NCI-H446 (cell line): ENCODE measurements around the gene ASAP2.
A peak's percentile ranks its signal among the peaks of the same experiment; 100 is the strongest.

Experiments
- DNase-seq, 2 experiments: peaks; one replicate each; lab custom pipeline; 2025; lab: John Stamatoyannopoulos, UW

Gene ASAP2

DNA sequence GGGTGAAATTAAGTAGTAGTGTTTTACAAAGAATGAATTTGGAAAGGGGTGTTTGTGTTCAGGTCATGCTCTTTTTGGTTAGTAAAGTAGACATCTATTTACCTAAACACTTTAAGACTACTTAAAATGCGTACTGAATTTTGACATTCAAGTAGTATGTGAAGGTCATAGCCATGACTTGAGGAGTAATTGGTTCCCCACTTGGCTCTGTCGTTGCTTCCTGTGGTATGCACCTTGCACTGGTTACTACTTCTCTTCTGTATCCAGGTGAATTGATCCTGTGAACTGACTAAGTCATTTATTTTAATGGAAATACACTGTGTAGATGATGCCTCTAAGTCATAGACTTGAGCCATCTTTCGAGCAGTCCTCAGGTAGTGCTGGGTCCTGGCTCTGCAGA is 118.8 kb downstream of the ASAP2 start:
- no peak for DNase-seq

DNA sequence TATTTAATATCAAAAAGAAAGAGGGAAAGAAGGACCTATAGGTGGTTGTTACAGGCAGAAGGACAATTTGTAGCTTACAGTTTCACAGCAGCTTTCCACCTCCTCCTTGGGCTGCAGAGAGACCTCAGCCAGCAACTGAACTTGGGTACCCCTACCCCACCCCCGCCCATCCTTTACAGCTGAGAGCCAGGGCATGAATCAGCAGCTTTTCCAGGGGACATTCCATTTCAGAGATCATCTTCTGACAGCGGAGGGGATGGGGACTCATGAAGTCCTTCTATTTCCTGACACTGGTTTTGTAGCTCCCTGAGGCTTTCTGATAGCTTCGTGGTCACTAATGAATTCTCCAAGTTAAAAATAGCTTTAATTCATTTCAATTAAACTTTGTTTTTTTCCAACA is 120.4 kb downstream of the ASAP2 start:
- no peak for DNase-seq

DNA sequence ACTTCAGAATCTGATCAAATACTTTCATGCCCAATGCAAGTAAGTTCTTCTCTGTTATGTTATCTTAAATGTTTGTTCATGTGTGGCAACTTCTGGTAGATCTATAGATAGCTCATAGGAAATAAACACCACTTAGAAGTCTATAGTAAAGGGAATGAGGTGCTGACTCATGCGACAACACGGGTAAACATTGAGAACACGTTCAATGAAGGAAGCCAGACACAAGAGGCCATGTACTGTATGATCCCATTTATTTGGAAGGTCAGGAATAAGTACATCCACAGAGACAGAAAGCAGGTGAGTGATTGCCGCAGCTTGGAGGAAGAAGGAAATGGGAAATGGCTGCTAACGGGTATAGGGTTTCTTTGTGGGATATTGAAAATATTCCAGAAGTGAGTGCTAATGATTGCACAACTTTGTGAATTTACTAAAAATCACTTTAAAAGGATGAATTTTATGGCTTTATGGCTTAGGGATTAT is 121.3 kb downstream of the ASAP2 start:
- DNase-seq = no peak

GRCh38 chr2:9328931-9329330 is 122.3 kb downstream of the ASAP2 start:
- no peak for DNase-seq

DNA sequence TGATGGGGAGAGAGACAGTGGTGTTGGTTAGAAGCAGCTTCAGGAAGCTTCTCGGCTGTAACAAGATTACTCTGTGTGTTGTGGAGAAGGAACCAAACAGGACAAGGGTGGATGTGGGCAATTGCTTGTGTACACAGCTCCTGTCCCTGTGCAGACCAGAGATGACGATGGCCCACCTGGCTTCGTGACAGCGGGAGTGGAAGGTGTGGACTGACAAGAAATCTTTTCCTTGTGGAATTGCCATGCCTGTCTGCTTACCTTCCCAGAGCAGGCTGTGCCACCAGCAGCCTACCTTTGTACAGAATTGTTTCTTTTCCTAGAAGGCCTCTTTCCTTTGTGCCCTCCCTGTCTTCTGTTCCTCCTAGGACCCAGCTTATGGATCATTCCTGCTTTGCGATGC is 122.9 kb downstream of the ASAP2 start:
- DNase-seq = no peak

- no peak for DNase-seq
Measured at GRCh38 chr2:9330612-9331270, 124.1 kb downstream of the ASAP2 start.

- DNase-seq = no peak
Measured at GRCh38 chr2:9331704-9332103, 125.1 kb downstream of the ASAP2 start.

GRCh38 chr2:9332136-9332852 is 125.7 kb downstream of the ASAP2 start:
- no peak for DNase-seq

DNA sequence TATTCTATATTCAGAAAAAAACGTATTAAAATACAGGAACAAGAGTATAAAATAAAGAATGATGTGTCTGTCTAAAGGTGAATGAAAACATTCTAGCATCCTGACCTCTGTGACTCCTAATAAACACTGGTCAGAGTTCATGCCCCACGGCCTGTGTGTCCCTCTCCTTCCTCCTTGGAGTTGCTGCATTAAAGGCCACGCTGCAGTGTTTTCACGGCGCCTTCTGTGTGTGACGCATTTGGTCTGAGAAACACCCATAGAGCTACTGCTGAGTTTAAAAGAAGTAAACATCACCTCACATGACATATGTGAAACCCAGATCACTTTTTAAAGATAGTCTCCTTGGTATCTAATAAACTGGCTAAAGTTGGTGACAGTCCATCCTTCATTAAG is 126.2 kb downstream of the ASAP2 start:
- DNase-seq = no peak

GRCh38 chr2:9333591-9334171 is 127.1 kb downstream of the ASAP2 start:
- DNase-seq = peak in 1 of 2 experiments; percentile 47

DNA sequence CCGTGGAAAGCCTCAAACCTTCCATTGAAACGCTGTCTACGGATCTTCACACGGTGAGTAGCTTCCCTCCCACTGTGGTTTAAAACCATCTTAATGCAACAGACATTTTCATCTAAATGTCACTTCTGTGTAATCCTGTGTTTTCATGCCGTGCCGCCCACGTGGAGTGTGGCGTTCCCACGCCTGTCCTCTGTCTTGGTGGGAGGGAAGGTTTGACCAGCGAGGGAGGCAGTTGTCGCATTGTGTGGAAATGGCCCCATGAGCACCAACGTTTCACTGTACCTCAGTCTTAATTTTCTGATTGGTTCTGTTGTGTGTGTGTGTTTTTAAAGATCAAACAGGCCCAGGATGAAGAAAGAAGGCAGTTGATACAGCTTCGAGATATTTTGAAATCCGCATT is 128.1 kb downstream of the ASAP2 start:
- no peak for DNase-seq

DNA sequence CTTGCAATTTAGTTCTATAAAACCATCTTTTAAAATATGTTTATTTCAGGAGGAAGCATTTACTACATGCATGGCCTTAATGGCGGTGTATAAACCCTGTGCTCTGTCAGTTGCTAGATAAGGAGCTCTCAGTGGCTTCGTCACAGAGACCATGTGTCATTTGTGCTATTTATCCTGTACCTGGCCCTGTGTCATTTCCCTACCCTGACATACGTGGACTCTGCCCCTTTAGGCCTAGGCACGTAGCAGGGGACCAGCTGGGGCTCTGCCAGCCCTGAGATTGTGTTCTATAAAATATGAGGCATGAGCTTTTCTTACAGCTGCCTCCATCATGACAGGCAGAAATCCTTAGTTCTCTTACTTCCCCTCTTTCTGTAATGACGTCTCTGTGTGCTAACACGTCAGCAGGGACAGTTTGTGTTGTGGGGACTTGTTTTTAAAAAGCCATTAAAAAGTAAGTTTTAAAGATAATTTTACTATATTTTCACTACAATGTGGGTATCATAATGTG is 128.8 kb downstream of the ASAP2 start:
- DNase-seq = no peak

- DNase-seq = peak in 1 of 2 experiments; percentile 77
Measured at GRCh38 chr2:9336241-9336575, 129.6 kb downstream of the ASAP2 start.

- DNase-seq = peak; percentile 92 to 97
Measured at GRCh38 chr2:9336576-9337314, 130.1 kb downstream of the ASAP2 start.

- peak in 1 of 2 experiments; percentile 16 for DNase-seq
Measured at GRCh38 chr2:9337901-9338300, 131.3 kb downstream of the ASAP2 start.

DNA sequence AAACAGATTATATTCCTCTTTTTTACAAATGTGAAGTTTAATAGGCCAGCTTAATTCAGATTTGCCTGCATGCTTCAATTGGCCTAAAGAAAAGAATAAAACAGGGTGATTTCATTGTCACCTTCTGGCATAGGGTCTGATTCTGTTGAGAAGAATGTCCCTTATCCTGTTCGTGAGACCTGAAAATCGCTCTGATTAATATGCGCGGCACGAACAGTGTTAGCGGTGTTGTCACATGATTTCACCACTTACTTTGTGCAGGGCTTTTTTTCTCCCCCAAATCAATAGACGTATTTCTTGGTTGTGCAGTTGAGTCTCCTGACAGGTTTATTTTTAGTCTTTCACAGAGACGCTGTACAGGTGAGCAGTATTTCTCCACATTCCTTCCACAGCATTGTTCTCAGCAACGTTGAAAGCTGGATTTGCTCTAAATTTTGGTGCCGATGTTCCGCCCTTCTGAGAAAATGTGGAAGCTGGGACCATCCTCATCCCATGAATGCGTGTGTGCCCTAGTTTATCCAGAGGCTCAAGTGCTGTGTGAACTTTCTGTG is 134.8 kb downstream of the ASAP2 start:
- no peak for DNase-seq

GRCh38 chr2:9342659-9343058 is 136.0 kb downstream of the ASAP2 start:
- DNase-seq = no peak

GRCh38 chr2:9343524-9343923 is 136.9 kb downstream of the ASAP2 start:
- DNase-seq = no peak

- DNase-seq = no peak
Measured at GRCh38 chr2:9344434-9344833, 137.8 kb downstream of the ASAP2 start.

- no peak for DNase-seq
Measured at GRCh38 chr2:9345343-9345742, 138.7 kb downstream of the ASAP2 start.

GRCh38 chr2:9345997-9346396 is 139.4 kb downstream of the ASAP2 start:
- no peak for DNase-seq

- no peak for DNase-seq
Measured at GRCh38 chr2:9346885-9347284, 140.3 kb downstream of the ASAP2 start.
